Tibial artery (tissue), 4 donors: ENCODE results near the gene MAP1LC3B2.

Experiments used
- DNase-seq, 2 donors: peaks; one replicate each; pipeline ENCODE4 v3.0.0-alpha.2; 2019
- H3K27ac ChIP-seq, 2 donors: fragments of 200-600 bp; sonication (generic) in 1 of 2; 1 replicate in 1 of 2; 2 replicates in 1 of 2; pipeline ENCODE4 v1.5.1; 2018 to 2019; ENCODE audit warnings: mild to moderate bottlenecking in 1 of 2
- H3K27me3 ChIP-seq, 2 donors: fragments of 200-600 bp; sonication (generic) in 1 of 2; one replicate each; pipeline versions ENCODE4 v1.5.1 to v1.6.0; 2016 to 2019
- H3K36me3 ChIP-seq, 3 donors: fragments of 200-600 bp; sonication (generic) in 2 of 3; one replicate each; pipeline ENCODE4 v1.5.1; 2016 to 2019; ENCODE audit warnings: mild to moderate bottlenecking in 2 of 3
- H3K4me1 ChIP-seq, 4 donors: fragments of 200-600 bp; sonication (generic) in 2 of 4; 1 replicate in 3 of 4; 2 replicates in 1 of 4; pipeline ENCODE4 v1.5.1; 2016 to 2019
- H3K4me3 ChIP-seq, 2 donors: fragments of 200-600 bp; sonication (generic) in 1 of 2; 1 replicate in 1 of 2; 2 replicates in 1 of 2; pipeline ENCODE4 v1.5.1; 2018 to 2019; ENCODE audit warnings: mild to moderate bottlenecking in 2 of 2
- H3K9me3 ChIP-seq, 3 donors: fragments of 200-600 bp; sonication (generic) in 1 of 3; one replicate each; pipeline ENCODE4 v1.5.1; 2016 to 2019
- intact Hi-C: fragments of 100-400 bp; cut with DNase I; formaldehyde crosslinking; loops from one replicate; pipeline ENCODE4 v1.15.0; 2023; ENCODE audit warnings: low total_unique reads
- TF ChIP-seq, protein P1 (sequence below), 2 experiments: fragments of 200-600 bp in 1 of 2; fragments of 450-650 bp in 1 of 2; IDR thresholded peaks; one replicate each; pipeline ENCODE4 v1.5.1; 2017 to 2019; ENCODE audit warnings: antibody characterized with exemption in 2 of 2, mild to moderate bottlenecking in 1 of 2, moderate library complexity in 1 of 2

The MAP1LC3B2 gene

DNA sequence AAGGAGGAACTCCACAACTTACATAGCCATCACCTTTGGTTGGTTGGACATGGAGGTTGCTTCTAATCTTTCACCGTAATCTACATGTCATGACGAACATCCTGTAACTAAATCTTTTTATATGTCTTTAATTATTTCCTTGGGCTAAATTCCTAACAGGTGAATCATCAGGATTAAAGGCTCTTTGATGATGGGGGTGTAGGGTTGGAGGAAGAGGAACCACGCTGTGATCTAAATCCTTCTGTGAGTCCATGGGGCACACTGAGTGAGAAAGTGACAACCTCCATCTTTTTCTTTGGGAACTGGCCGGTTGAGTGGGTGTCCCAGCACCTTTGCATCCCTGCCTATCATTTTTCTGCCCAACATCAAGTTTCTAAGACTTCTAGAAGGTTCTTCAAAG is 31.1 kb upstream of the MAP1LC3B2 start:
- H3K27me3 ChIP-seq, result no peaks in the 10 kb centered on the region
- intact Hi-C loops, result loop anchor here (5.0 kb wide), 1 partner anchor 71 kb away; no protein-coding TSS in a partner anchor
- TF ChIP-seq, protein P1, sequence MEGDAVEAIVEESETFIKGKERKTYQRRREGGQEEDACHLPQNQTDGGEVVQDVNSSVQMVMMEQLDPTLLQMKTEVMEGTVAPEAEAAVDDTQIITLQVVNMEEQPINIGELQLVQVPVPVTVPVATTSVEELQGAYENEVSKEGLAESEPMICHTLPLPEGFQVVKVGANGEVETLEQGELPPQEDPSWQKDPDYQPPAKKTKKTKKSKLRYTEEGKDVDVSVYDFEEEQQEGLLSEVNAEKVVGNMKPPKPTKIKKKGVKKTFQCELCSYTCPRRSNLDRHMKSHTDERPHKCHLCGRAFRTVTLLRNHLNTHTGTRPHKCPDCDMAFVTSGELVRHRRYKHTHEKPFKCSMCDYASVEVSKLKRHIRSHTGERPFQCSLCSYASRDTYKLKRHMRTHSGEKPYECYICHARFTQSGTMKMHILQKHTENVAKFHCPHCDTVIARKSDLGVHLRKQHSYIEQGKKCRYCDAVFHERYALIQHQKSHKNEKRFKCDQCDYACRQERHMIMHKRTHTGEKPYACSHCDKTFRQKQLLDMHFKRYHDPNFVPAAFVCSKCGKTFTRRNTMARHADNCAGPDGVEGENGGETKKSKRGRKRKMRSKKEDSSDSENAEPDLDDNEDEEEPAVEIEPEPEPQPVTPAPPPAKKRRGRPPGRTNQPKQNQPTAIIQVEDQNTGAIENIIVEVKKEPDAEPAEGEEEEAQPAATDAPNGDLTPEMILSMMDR (IDR thresholded peaks at IDR 0.05), result no peak
- peak overlapping the region in 1 of 2 donors; percentile 23 for H3K27ac ChIP-seq
- peaks cover 3 to 56% (median 36%) of the 10 kb centered on the region in 4 donors for H3K4me1 ChIP-seq
- no peak overlapping the region for H3K4me3 ChIP-seq
- no peak for DNase-seq
- no peaks in the 10 kb centered on the region for H3K36me3 ChIP-seq
- no peaks in the 10 kb centered on the region for H3K9me3 ChIP-seq

DNA sequence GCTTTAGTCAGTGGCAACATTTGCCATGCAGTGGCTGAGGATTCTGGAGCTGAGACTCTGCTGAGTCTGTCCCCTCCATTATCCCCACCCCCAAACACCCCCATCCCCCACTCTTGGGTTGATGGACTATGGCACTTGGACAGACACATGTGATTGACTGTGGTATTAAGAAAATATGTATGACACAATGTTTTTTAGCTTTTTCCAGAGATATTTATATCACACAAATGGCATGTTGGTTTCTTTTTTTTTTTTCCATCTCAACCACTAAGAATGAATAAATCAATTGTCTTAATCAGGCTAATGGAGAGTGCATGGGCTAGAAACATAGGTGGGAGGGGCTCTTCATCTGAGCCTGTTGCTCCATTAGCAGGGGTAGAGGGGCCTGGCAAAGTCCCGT is 30.7 kb upstream of the MAP1LC3B2 start:
- Histone ChIP-seq H3K27ac (peak overlapping the region in 1 of 2 donors; percentile 30), H3K9me3 (no peaks in the 10 kb centered on the region), H3K27me3 (no peaks in the 10 kb centered on the region), H3K36me3 (no peaks in the 10 kb centered on the region), H3K4me1 (peaks cover 6 to 60% (median 40%) of the 10 kb centered on the region in 4 donors), H3K4me3 (no peak overlapping the region)
- intact Hi-C loops, result loop anchor here (5.0 kb wide), 1 partner anchor 71 kb away; no protein-coding TSS in a partner anchor
- TF ChIP-seq, protein P1 (IDR thresholded peaks at IDR 0.05), result no peak
- DNase-seq, result no peak

DNA sequence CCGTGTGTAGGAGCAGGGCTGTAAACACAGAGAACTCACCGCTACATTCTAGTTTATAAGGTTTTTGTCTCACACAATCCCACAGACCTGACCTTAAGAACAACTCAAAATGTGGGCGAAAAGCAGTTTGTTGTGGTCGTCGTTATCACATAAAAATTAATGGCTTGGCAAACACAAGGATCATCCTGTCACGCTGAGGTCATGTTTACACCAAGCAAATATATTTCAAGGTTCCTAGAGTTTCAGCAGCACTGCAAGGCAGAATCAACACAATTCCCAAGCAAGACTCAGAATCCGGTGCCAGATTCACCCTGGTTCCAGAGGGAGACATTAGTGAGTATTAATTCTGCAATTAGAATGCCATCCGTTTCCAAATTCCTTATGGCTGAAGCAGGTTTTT is 30.1 kb upstream of the MAP1LC3B2 start:
- Histone ChIP-seq H3K27ac (peak overlapping the region in 1 of 2 donors; percentile 30), H3K9me3 (no peaks in the 10 kb centered on the region), H3K36me3 (no peaks in the 10 kb centered on the region), H3K4me3 (no peak overlapping the region), H3K27me3 (no peaks in the 10 kb centered on the region), H3K4me1 (peaks cover 6 to 64% (median 43%) of the 10 kb centered on the region in 4 donors)
- intact Hi-C loops, result loop anchor here (5.0 kb wide), 1 partner anchor 72 kb away; no protein-coding TSS in a partner anchor
- TF ChIP-seq, protein P1 (IDR thresholded peaks at IDR 0.05), result no peak
- no peak for DNase-seq

DNA sequence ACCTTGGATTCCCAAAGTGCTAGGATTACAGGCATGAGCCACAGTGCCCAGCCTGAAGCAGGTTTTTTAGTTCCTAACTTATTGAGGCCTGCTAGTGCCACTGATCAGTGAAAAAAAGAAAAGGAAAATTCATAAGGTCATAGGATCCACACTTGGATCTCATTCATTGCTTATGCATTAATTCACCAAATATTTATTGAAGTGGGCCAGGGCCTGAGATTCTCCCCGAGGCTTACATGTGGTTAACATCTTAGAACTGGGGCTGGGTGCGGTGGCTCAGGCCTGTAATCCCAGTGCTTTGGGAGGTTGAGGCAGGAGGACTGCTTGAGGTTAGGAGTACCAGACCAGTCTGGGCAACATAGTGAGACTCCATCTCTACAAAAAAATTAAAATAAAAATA is 29.5 kb upstream of the MAP1LC3B2 start:
- Histone ChIP-seq H3K27me3 (no peaks in the 10 kb centered on the region), H3K36me3 (no peaks in the 10 kb centered on the region), H3K4me3 (no peak overlapping the region), H3K27ac (no peak overlapping the region), H3K9me3 (no peaks in the 10 kb centered on the region), H3K4me1 (peaks cover 6 to 65% (median 45%) of the 10 kb centered on the region in 4 donors)
- DNase-seq, result no peak
- intact Hi-C loops, result loop anchor here (5.0 kb wide), 2 partner anchors 72 to 97 kb away; no protein-coding TSS in a partner anchor
- TF ChIP-seq, protein P1 (IDR thresholded peaks at IDR 0.05), result no peak

DNA sequence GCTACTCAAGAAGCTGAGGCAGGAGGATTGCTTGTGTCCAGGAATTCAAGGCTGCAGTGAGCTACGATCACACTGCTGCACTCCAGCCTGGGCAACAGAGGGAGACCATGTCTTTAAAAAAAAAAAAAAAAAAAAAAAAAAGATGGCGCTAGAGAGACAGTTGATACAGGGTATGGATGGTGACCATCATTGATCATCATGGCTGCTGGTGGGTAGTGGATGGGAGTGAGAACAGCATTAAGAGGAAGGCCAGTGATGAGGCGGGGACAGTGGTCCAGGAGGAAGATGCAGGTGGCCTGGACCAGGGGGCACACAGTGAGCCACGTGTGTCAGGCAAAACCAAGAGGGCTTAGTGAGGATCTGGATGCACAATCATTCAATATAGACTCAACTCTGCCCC is 26.8 kb upstream of the MAP1LC3B2 start:
- H3K27me3 ChIP-seq, result no peaks in the 10 kb centered on the region
- H3K9me3 ChIP-seq, result no peaks in the 10 kb centered on the region
- no peak overlapping the region for H3K27ac ChIP-seq
- no peaks in the 10 kb centered on the region for H3K36me3 ChIP-seq
- TF ChIP-seq, protein P1 (IDR thresholded peaks at IDR 0.05), result no peak
- intact Hi-C loops, result loop anchor here (5.0 kb wide), 1 partner anchor 100 kb away; no protein-coding TSS in a partner anchor
- DNase-seq, result no peak
- H3K4me3 ChIP-seq, result no peak overlapping the region
- peaks cover 6 to 49% (median 29%) of the 10 kb centered on the region in 4 donors for H3K4me1 ChIP-seq
